Neuronal stem cell (in vitro differentiated cells): ENCODE measurements around the gene NELL1.

ENCODE experiments used
- DNase-seq: peaks from one replicate; pipeline ENCODE4 v3.0.0-alpha.2; 2013; ENCODE audit warnings: low spot score
- H2AFZ ChIP-seq: one replicate; pipeline ENCODE4 v1.6.1; 2013; ENCODE audit warnings: mild to moderate bottlenecking, low read length, inconsistent platforms
- H2AK5ac ChIP-seq: 2 replicates; pipeline ENCODE4 v1.6.1; 2013; ENCODE audit warnings: low read depth, mild to moderate bottlenecking, inconsistent platforms, low read length, moderate library complexity, mixed read lengths
- H2BK120ac ChIP-seq: 2 replicates; pipeline ENCODE4 v1.6.1; 2013; ENCODE audit warnings: low read depth, mild to moderate bottlenecking, inconsistent platforms, low read length, moderate library complexity, mixed read lengths
- H2BK12ac ChIP-seq: one replicate; pipeline ENCODE4 v1.6.1; 2013; ENCODE audit warnings: low read length, inconsistent platforms
- H2BK15ac ChIP-seq: 2 replicates; pipeline ENCODE4 v1.6.1; 2013; ENCODE audit warnings: mild to moderate bottlenecking, low read length, inconsistent platforms, mixed read lengths
- H2BK5ac ChIP-seq: one replicate; pipeline ENCODE4 v1.6.1; 2013; ENCODE audit warnings: inconsistent platforms, mild to moderate bottlenecking, low read length, moderate library complexity
- H3K14ac ChIP-seq: one replicate; pipeline ENCODE4 v1.6.1; 2013; ENCODE audit warnings: low read length, inconsistent platforms
- H3K18ac ChIP-seq: 2 replicates; pipeline ENCODE4 v1.6.1; 2013; ENCODE audit warnings: low read length, inconsistent platforms
- H3K23ac ChIP-seq: 2 replicates; pipeline ENCODE4 v1.6.1; 2013; ENCODE audit warnings: low read depth, mild to moderate bottlenecking, mixed read lengths, low read length, inconsistent platforms; ENCODE audit not compliant: poor library complexity
- H3K27ac ChIP-seq: replicated peaks from 3 replicates; pipeline ENCODE4 v1.5.1; 2013; ENCODE audit warnings: low read length, inconsistent platforms
- H3K27me3 ChIP-seq, 3 experiments: 2 replicates each; pipeline ENCODE4 v1.6.1; 2013; ENCODE audit warnings: low read length in 3 of 3, mild to moderate bottlenecking in 2 of 3, inconsistent platforms in 1 of 3, low read depth in 1 of 3, mixed read lengths in 1 of 3, moderate library complexity in 1 of 3; ENCODE audit not compliant: control insufficient read depth in 3 of 3, insufficient read depth in 3 of 3
- H3K36me3 ChIP-seq, 2 donors: replicated peaks in 1 of 2; 2 replicates each; pipeline ENCODE4 v1.6.1; 2013; ENCODE audit warnings: low read length in 2 of 2; ENCODE audit not compliant: control insufficient read depth in 2 of 2, insufficient read depth in 2 of 2
- H3K4ac ChIP-seq: 2 replicates; pipeline ENCODE4 v1.6.1; 2013; ENCODE audit warnings: inconsistent platforms, mild to moderate bottlenecking, low read length, moderate library complexity
- H3K4me1 ChIP-seq, 2 donors: 1 replicate in 1 of 2; 2 replicates in 1 of 2; pipeline ENCODE4 v1.6.1; 2013; ENCODE audit warnings: low read length in 2 of 2, low read depth in 1 of 2; ENCODE audit not compliant: control insufficient read depth in 2 of 2, insufficient read depth in 1 of 2
- H3K4me2 ChIP-seq: one replicate; pipeline ENCODE4 v1.6.1; 2013; ENCODE audit warnings: mild to moderate bottlenecking, low read length, inconsistent platforms; ENCODE audit not compliant: insufficient read depth, poor library complexity, severe bottlenecking
- H3K4me3 ChIP-seq, 2 donors: 2 replicates each; pipeline ENCODE4 v1.5.1; 2013; ENCODE audit warnings: low read length in 2 of 2, mild to moderate bottlenecking in 2 of 2, inconsistent platforms in 1 of 2, moderate library complexity in 1 of 2
- H3K79me1 ChIP-seq: one replicate; pipeline ENCODE4 v1.6.1; 2013; ENCODE audit warnings: low read depth, mild to moderate bottlenecking, inconsistent platforms, low read length, moderate library complexity
- H3K9ac ChIP-seq: one replicate; pipeline ENCODE4 v1.6.1; 2013; ENCODE audit warnings: mild to moderate bottlenecking, low read depth, low read length, inconsistent platforms; ENCODE audit not compliant: poor library complexity
- H3K9me3 ChIP-seq, 2 donors: replicated peaks in 1 of 2; 2 replicates each; pipeline versions ENCODE3 to v1.6.1; 2013; ENCODE audit warnings: low read length in 2 of 2, mild to moderate bottlenecking in 2 of 2, inconsistent platforms in 1 of 2, low read depth in 1 of 2, mixed read lengths in 1 of 2, moderate library complexity in 1 of 2; ENCODE audit not compliant: control insufficient read depth in 2 of 2, insufficient read depth in 1 of 2
- H4K8ac ChIP-seq: one replicate; pipeline ENCODE4 v1.6.1; 2013; ENCODE audit warnings: low read depth, mild to moderate bottlenecking, inconsistent platforms, low read length, moderate library complexity
- H4K91ac ChIP-seq: one replicate; pipeline ENCODE4 v1.6.1; 2013; ENCODE audit warnings: low read length, low read depth, mild to moderate bottlenecking, inconsistent platforms; ENCODE audit not compliant: poor library complexity
- WGBS, 2 donors: extraction: QIAGEN DNeasy Blood & Tissue Kit; methylation state at CpG; one replicate each; pipeline ENCODE4 v1.1.7; 2013; ENCODE audit warnings: missing lambda C conversion rate in 2 of 2, mixed read lengths in 1 of 2; ENCODE audit not compliant: insufficient read length in 2 of 2, insufficient replicate concordance in 1 of 2; ENCODE audit errors: extremely low coverage in 2 of 2; 5-methylcytosine and 5-hydroxymethylcytosine counted together

NELL1 gene

GRCh38 chr11:21018248-21018647 is 348.9 kb downstream of the NELL1 start:
- Histone ChIP-seq H3K18ac (no peak overlapping the region), H3K4me2 (no peak overlapping the region), H3K23ac (no peak overlapping the region), H4K8ac (no peak overlapping the region), H3K79me1 (no peaks in the 10 kb centered on the region), H2AK5ac (no peak overlapping the region), H3K14ac (no peak overlapping the region), H3K36me3 (no peaks in the 10 kb centered on the region), H3K27ac (no peak overlapping the region), H3K9ac (no peak overlapping the region), H2BK5ac (no peak overlapping the region), H3K4me3 (no peak overlapping the region), H4K91ac (no peak overlapping the region), H3K4ac (no peak overlapping the region), H3K27me3 (no peaks in the 10 kb centered on the region), H2BK12ac (no peak overlapping the region), H3K9me3 (no peaks in the 10 kb centered on the region), H2BK15ac (no peak overlapping the region), H2AFZ (no peak overlapping the region), H3K4me1 (peaks cover 0 to 7% of the 10 kb centered on the region in 2 donors), H2BK120ac (no peak overlapping the region)
- no peak for DNase-seq
- WGBS, 2 donors: no CpG with 5 or more reads among the region's 3 CpGs

- WGBS, 2 donors: no CpG with 5 or more reads among the region's 1 CpG
- H3K36me3 ChIP-seq: no peaks in the 10 kb centered on the region
- H3K4me1 ChIP-seq: no peaks in the 10 kb centered on the region
- no peak overlapping the region for H3K9ac ChIP-seq
- no peak overlapping the region for H3K18ac ChIP-seq
- H2BK15ac ChIP-seq: no peak overlapping the region
- no peak overlapping the region for H3K4me2 ChIP-seq
- H4K8ac ChIP-seq: no peak overlapping the region
- H2BK5ac ChIP-seq: no peak overlapping the region
- H2BK12ac ChIP-seq: no peak overlapping the region
- H3K27me3 ChIP-seq: no peaks in the 10 kb centered on the region
- H3K79me1 ChIP-seq: no peaks in the 10 kb centered on the region
- H3K4me3 ChIP-seq: no peak overlapping the region
- H3K14ac ChIP-seq: no peak overlapping the region
- H2BK120ac ChIP-seq: no peak overlapping the region
- no peak for DNase-seq
- no peak overlapping the region for H4K91ac ChIP-seq
- no peak overlapping the region for H2AFZ ChIP-seq
- H3K27ac ChIP-seq: no peak overlapping the region
- H3K9me3 ChIP-seq: no peaks in the 10 kb centered on the region
- H2AK5ac ChIP-seq: no peak overlapping the region
- no peak overlapping the region for H3K4ac ChIP-seq
- H3K23ac ChIP-seq: no peak overlapping the region
Measured at GRCh38 chr11:21026685-21027084, 357.3 kb downstream of the NELL1 start.

GRCh38 chr11:21037850-21038249 is 368.5 kb downstream of the NELL1 start:
- Histone ChIP-seq H2BK5ac (no peak overlapping the region), H4K91ac (no peak overlapping the region), H3K9me3 (no peaks in the 10 kb centered on the region), H3K23ac (no peak overlapping the region), H2BK120ac (no peak overlapping the region), H3K4me2 (no peak overlapping the region), H2BK12ac (no peak overlapping the region), H3K9ac (no peak overlapping the region), H3K14ac (no peak overlapping the region), H3K18ac (no peak overlapping the region), H2BK15ac (no peak overlapping the region), H4K8ac (no peak overlapping the region), H3K4ac (no peak overlapping the region), H3K4me1 (no peaks in the 10 kb centered on the region), H3K79me1 (no peaks in the 10 kb centered on the region), H3K4me3 (no peak overlapping the region), H2AFZ (no peak overlapping the region), H3K27me3 (no peaks in the 10 kb centered on the region), H2AK5ac (no peak overlapping the region), H3K36me3 (no peaks in the 10 kb centered on the region), H3K27ac (no peak overlapping the region)
- DNase-seq: no peak
- WGBS, 2 donors: no CpG with 5 or more reads among the region's 2 CpGs

- no peak overlapping the region for H4K8ac ChIP-seq
- no peak overlapping the region for H2BK120ac ChIP-seq
- H3K9ac ChIP-seq: no peak overlapping the region
- no peak overlapping the region for H3K23ac ChIP-seq
- H3K4me1 ChIP-seq: no peaks in the 10 kb centered on the region
- no peak overlapping the region for H2BK15ac ChIP-seq
- no peaks in the 10 kb centered on the region for H3K79me1 ChIP-seq
- no peaks in the 10 kb centered on the region for H3K9me3 ChIP-seq
- no peak overlapping the region for H2AFZ ChIP-seq
- H3K36me3 ChIP-seq: no peaks in the 10 kb centered on the region
- no peak overlapping the region for H3K27ac ChIP-seq
- no peak overlapping the region for H4K91ac ChIP-seq
- no peaks in the 10 kb centered on the region for H3K27me3 ChIP-seq
- DNase-seq: no peak
- H3K4me2 ChIP-seq: no peak overlapping the region
- no peak overlapping the region for H2BK5ac ChIP-seq
- no peak overlapping the region for H3K4ac ChIP-seq
- H3K4me3 ChIP-seq: no peak overlapping the region
- no peak overlapping the region for H2BK12ac ChIP-seq
- no peak overlapping the region for H3K14ac ChIP-seq
- no peak overlapping the region for H3K18ac ChIP-seq
- H2AK5ac ChIP-seq: no peak overlapping the region
Measured at GRCh38 chr11:21038801-21039200, 369.4 kb downstream of the NELL1 start.
